Endothelial cell (in vitro differentiated cells): Measurements from ENCODE around the gene SLC22A16. TPM values are rescaled to one million over a fixed set of nuclear protein-coding genes. Genes with fewer than 3 reads are reported as not detected.

Experiments
- DNase-seq: peaks from one replicate; pipeline ENCODE4 v3.0.0; 2021; ENCODE audit warnings: low spot score
- H3K27ac Mint-ChIP-seq: one replicate; pipeline ENCODE4 v1.8.0; 2021; ENCODE audit warnings: mixed read lengths, inconsistent platforms; ENCODE audit not compliant: unreplicated experiment
- H3K27me3 Mint-ChIP-seq: one replicate; pipeline ENCODE4 v1.8.0; 2021; ENCODE audit warnings: mild to moderate bottlenecking, moderate library complexity, mixed read lengths, inconsistent platforms; ENCODE audit not compliant: unreplicated experiment
- H3K36me3 Mint-ChIP-seq: one replicate; pipeline ENCODE4 v1.8.0; 2021; ENCODE audit warnings: mild to moderate bottlenecking, low read depth, mixed read lengths, inconsistent platforms; ENCODE audit not compliant: unreplicated experiment
- H3K4me1 Mint-ChIP-seq: one replicate; pipeline ENCODE4 v1.8.0; 2021; ENCODE audit warnings: mild to moderate bottlenecking, mixed read lengths, inconsistent platforms; ENCODE audit not compliant: unreplicated experiment
- H3K4me3 Mint-ChIP-seq: one replicate; pipeline ENCODE4 v1.8.0; 2021; ENCODE audit warnings: mild to moderate bottlenecking, mixed read lengths, inconsistent platforms; ENCODE audit not compliant: unreplicated experiment
- H3K9me3 Mint-ChIP-seq: one replicate; pipeline ENCODE4 v1.8.0; 2021; ENCODE audit warnings: mixed read lengths, inconsistent platforms; ENCODE audit not compliant: unreplicated experiment
- total RNA-seq: library from RNA; stranded (reverse); fragmentation: NEBNext Ultra II Directional; extraction: Animal tissue kit (Norgen Biotek cat#: 25700); gene quantifications from one replicate; pipeline ENCODE4 v1.2.1, GENCODE V29; 2021; ENCODE audit not compliant: unreplicated experiment
- TF ChIP-seq, protein P1 (sequence below): fragments of 200-600 bp; sonication (generic); IDR thresholded peaks from one replicate; pipeline ENCODE4 v1.5.0; 2021; ENCODE audit warnings: antibody characterized with exemption; ENCODE audit not compliant: unreplicated experiment

Gene SLC22A16
- total RNA-seq, 1 donor from 2014 or later = 0.54 TPM

DNA sequence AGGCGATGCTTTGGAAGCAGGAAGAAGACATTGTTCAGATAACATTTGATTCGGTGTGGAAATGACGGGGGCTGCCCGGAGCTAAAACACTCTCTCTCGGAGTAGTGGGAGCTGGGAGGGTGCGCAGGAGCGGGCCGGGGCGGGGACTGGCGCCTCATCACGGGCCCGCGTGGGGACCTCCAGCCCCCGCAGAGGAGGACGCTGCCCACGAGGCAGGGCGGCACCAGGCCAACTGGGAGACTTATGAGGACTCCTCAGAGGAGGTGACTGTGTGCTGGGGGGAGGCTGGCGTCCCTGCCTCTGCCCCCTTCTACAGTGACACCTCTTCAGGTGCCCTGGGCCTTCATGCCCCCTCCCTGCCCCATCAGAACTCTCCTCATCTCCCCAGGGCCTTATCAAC is 76.2 kb downstream of the SLC22A16 start:
- H3K9me3 Mint-ChIP-seq = no peaks in the 10 kb centered on the region
- no peak overlapping the region for H3K27ac Mint-ChIP-seq
- no peaks in the 10 kb centered on the region for H3K36me3 Mint-ChIP-seq
- TF ChIP-seq, protein P1, sequence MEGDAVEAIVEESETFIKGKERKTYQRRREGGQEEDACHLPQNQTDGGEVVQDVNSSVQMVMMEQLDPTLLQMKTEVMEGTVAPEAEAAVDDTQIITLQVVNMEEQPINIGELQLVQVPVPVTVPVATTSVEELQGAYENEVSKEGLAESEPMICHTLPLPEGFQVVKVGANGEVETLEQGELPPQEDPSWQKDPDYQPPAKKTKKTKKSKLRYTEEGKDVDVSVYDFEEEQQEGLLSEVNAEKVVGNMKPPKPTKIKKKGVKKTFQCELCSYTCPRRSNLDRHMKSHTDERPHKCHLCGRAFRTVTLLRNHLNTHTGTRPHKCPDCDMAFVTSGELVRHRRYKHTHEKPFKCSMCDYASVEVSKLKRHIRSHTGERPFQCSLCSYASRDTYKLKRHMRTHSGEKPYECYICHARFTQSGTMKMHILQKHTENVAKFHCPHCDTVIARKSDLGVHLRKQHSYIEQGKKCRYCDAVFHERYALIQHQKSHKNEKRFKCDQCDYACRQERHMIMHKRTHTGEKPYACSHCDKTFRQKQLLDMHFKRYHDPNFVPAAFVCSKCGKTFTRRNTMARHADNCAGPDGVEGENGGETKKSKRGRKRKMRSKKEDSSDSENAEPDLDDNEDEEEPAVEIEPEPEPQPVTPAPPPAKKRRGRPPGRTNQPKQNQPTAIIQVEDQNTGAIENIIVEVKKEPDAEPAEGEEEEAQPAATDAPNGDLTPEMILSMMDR = no peak
- peaks cover 2% of the 10 kb centered on the region for H3K27me3 Mint-ChIP-seq
- peaks cover 2% of the 10 kb centered on the region for H3K4me1 Mint-ChIP-seq
- no peak for DNase-seq
- H3K4me3 Mint-ChIP-seq = no peak overlapping the region

DNA sequence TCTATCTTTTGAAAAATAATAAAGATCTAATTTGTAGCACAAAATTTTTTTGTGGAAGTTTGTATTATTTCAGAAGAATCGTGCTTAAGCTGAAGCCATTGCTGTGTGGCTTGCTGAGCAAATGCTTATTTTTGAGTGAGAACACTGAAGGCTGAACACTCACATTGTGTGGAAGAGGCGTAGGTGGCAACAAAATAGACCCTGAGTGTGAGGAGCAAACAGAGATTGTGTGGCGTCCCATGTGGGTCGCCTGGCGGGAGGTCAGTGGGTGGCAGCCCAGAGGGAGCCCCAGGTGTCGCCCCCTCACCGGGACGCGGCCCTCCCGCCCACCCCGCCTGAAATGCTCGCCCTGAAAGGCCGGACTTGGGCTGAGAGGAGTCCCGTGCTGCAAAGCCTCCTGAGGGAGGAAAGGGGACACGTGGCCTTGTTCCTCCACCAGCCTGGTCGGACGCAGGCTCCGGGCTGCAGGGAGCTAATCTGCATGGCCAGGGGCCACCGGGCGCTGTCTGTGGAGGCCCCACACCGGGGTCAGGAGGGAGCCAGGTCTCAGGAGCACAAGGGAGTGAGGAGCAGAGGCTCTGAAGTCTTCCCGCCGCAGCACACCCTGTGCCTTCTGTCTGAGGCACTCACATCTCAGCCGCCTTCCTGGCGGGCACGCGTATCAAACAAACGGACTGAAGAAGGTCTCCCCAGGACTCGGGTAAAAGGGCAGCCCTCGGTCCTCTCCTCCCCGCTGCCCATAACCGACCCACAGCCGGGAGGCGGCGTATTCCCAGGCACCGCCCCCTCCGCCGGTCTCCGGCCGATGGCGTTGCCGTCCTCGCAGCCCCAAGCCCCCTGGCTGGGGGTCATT is 77.0 kb downstream of the SLC22A16 start:
- TF ChIP-seq, protein P1 = no peak
- no peak for DNase-seq
- no peak overlapping the region for H3K4me3 Mint-ChIP-seq
- H3K27ac Mint-ChIP-seq = no peak overlapping the region
- peaks cover 2% of the 10 kb centered on the region for H3K4me1 Mint-ChIP-seq
- H3K9me3 Mint-ChIP-seq = no peaks in the 10 kb centered on the region
- no peaks in the 10 kb centered on the region for H3K36me3 Mint-ChIP-seq
- peaks cover 2% of the 10 kb centered on the region for H3K27me3 Mint-ChIP-seq

DNA sequence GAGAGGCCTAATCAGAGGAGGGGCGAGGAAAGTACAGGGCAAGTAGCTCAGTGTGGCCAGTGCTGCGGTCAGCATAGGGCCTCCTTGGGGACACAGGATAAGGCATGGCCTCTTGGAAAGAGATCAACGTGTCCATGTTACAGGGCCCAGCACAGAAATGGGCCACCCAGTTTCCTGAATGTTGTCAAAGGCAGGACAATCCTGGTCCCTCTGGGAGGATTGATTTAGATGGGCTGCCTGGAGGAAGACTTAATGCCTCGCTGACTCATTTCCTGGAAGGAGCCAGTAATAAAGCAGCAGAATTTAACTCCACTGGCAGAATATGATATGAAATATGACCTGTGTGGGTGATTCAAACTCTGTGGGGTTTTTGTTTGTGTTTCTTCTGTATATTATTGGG is 77.6 kb downstream of the SLC22A16 start:
- DNase-seq = no peak
- Mint-ChIP-seq H3K4me3 (no peak overlapping the region), H3K36me3 (no peaks in the 10 kb centered on the region), H3K27me3 (peaks cover 2% of the 10 kb centered on the region), H3K27ac (no peak overlapping the region), H3K9me3 (no peaks in the 10 kb centered on the region), H3K4me1 (peaks cover 2% of the 10 kb centered on the region)
- TF ChIP-seq, protein P1 = no peak

DNA sequence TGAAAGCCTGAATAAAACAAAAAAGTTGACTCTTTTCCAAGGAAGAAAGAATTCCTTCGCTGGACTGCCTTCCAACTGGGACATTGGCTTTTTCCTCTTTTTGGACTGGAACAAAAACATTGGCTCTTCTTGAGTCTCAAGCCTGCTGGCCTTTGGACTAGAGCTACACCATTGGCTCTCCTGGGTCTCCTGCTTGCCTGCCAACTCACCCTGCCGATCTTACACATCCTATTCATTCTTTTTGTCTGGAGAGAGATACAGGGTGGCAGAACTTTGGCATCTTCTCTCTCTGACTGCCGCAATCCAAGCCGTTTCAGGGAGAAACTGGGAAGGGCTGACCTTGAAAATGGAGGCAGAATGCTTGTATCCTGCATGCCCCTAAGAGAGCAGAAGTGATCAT is 81.2 kb downstream of the SLC22A16 start:
- Mint-ChIP-seq H3K9me3 (no peaks in the 10 kb centered on the region), H3K36me3 (no peaks in the 10 kb centered on the region), H3K27ac (no peak overlapping the region), H3K4me3 (no peak overlapping the region), H3K27me3 (no peaks in the 10 kb centered on the region), H3K4me1 (peaks cover 8% of the 10 kb centered on the region)
- TF ChIP-seq, protein P1 = no peak
- DNase-seq = no peak

DNA sequence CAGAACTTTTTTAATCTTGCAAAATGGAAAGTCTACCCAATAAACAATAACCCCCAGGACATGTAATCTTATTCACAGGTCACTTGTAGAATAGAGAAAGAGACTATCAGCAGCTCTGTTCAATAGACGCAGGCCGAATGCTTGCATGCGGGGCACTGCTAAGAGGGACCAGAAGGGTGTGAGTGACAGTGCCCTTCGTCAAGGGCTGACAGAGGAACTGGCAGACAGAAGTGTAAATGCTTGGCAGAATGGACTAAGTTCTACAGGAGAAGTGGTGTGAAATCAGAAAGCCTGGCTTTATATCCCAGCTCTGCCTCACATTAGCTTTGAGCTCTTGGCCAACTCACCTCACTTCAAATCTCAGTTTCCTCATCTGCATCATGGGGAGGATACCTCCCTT is 82.0 kb downstream of the SLC22A16 start:
- no peak for DNase-seq
- Mint-ChIP-seq H3K4me1 (peaks cover 16% of the 10 kb centered on the region), H3K36me3 (no peaks in the 10 kb centered on the region), H3K27me3 (no peaks in the 10 kb centered on the region), H3K4me3 (no peak overlapping the region), H3K9me3 (no peaks in the 10 kb centered on the region), H3K27ac (no peak overlapping the region)
- TF ChIP-seq, protein P1 = no peak
